Sigmoid colon (tissue), 7 donors: ENCODE measurements around the gene PLXNB2. TPM values are rescaled to one million over a fixed set of nuclear protein-coding genes. Genes with fewer than 3 reads are reported as not detected.

Experiments used
- DNase-seq: peaks from one replicate; pipeline ENCODE4 v3.0.0-alpha.2; 2019
- H3K27ac ChIP-seq, 4 donors: fragments of 200-600 bp; sonication (generic); one replicate each; pipeline ENCODE4 v1.5.1; 2016 to 2019; ENCODE audit warnings: mild to moderate bottlenecking in 1 of 4
- H3K27me3 ChIP-seq, 3 donors: fragments of 200-600 bp; sonication (generic); one replicate each; pipeline ENCODE4 v1.5.1; 2019; ENCODE audit warnings: mild to moderate bottlenecking in 1 of 3
- H3K36me3 ChIP-seq, 4 donors: fragments of 200-600 bp; sonication (generic); one replicate each; pipeline ENCODE4 v1.5.1; 2016 to 2019
- H3K4me1 ChIP-seq, 4 donors: fragments of 200-600 bp; sonication (generic); one replicate each; pipeline ENCODE4 v1.5.1; 2017 to 2019
- H3K4me3 ChIP-seq, 4 donors: fragments of 200-600 bp; sonication (generic); one replicate each; pipeline ENCODE4 v1.5.1; 2017 to 2019; ENCODE audit warnings: mild to moderate bottlenecking in 2 of 4, moderate library complexity in 1 of 4
- H3K9me3 ChIP-seq, 4 donors: fragments of 200-600 bp in 3 of 4; sonication (generic) in 3 of 4; one replicate each; pipeline versions ENCODE4 v1.5.1 to v1.6.1; 2013 to 2019
- CTCF ChIP-seq, 4 experiments: fragments of 450-650 bp in 3 of 4; fragments of 200-600 bp in 1 of 4; IDR thresholded peaks; one replicate each; pipeline ENCODE4 v1.5.1; 2016 to 2019; ENCODE audit warnings: antibody characterized with exemption in 4 of 4, mild to moderate bottlenecking in 3 of 4, moderate library complexity in 2 of 4
- EP300 ChIP-seq, 4 donors: sonication (generic); formaldehyde crosslinking; IDR thresholded peaks; one replicate each; pipeline ENCODE4 v1.6.1; 2017; ENCODE audit warnings: antibody characterized with exemption in 4 of 4
- POLR2A ChIP-seq, 2 donors: fragments of 450-650 bp; IDR thresholded peaks; one replicate each; pipeline ENCODE4 v1.6.1; 2016; ENCODE audit warnings: antibody characterized with exemption in 2 of 2, mild to moderate bottlenecking in 2 of 2, moderate library complexity in 2 of 2
- POLR2AphosphoS5 ChIP-seq, 4 donors: sonication (generic); formaldehyde crosslinking; IDR thresholded peaks; one replicate each; pipeline ENCODE4 v1.6.1; 2017; ENCODE audit warnings: antibody characterized with exemption in 4 of 4
- WGBS, 2 donors: extraction: QIAGEN DNeasy Blood & Tissue Kit; methylation state at CpG; one replicate each; pipeline ENCODE4 v1.1.7; 2013; 5-methylcytosine and 5-hydroxymethylcytosine counted together
- intact Hi-C: fragments of 100-400 bp; cut with DNase I; formaldehyde crosslinking; loops from one replicate; pipeline ENCODE4 v1.15.1; 2023
- polyA plus RNA-seq, 3 donors: library from polyadenylated mRNA; stranded (reverse); fragments of 200-250 nt; gene quantifications; one replicate each; pipeline ENCODE4 v1.2.3, GENCODE V29; 2013
- total RNA-seq, 4 donors: library from RNA; depleted of rRNA; stranded (reverse); fragments of >200 nt; gene quantifications; one replicate each; pipeline ENCODE4 v1.1.0, GENCODE V29; 2016
- donor health status: healthy with polysubstance abuse.
- donor health status: Bipolar disorder and iron deficiency.
- donor health status: healthy.

Gene PLXNB2
- total and polyA plus RNA-seq, 7 donors: 18.6 to 150 (median 67.5) TPM

- H3K36me3 ChIP-seq: peaks cover 0 to 5% (median 2%) of the 10 kb centered on the region in 4 donors
- DNase-seq: no peak
- H3K27me3 ChIP-seq: peaks cover 0 to 5% (median 0%) of the 10 kb centered on the region in 3 donors
- H3K4me1 ChIP-seq: peaks cover 0 to 42% (median 26%) of the 10 kb centered on the region in 4 donors
- WGBS, 2 donors: 2 to 10% methylated on average over 36 of the region's 36 CpGs
- H3K9me3 ChIP-seq: no peaks in the 10 kb centered on the region
- TF ChIP-seq POLR2A (IDR thresholded peaks at IDR 0.05): no peak
- H3K4me3 ChIP-seq: peak overlapping the region; percentile 47 to 82 (median 68)
- peak overlapping the region; percentile 75 to 82 (median 81) for H3K27ac ChIP-seq
- intact Hi-C loops: loop anchor here (1.0 kb wide), 1 partner anchor 91 kb away; no protein-coding TSS in a partner anchor
These were observed 55.9 kb downstream of the PLXNB2 start for GRCh38 chr22:50251477-50252081.

- TF ChIP-seq POLR2AphosphoS5 (IDR thresholded peaks at IDR 0.05): peak in 2 of 4 donors; percentile 58 to 68
- TF ChIP-seq POLR2A (IDR thresholded peaks at IDR 0.05): no peak
- Histone ChIP-seq H3K4me1 (peaks cover 0 to 48% (median 32%) of the 10 kb centered on the region in 4 donors), H3K9me3 (no peaks in the 10 kb centered on the region), H3K27ac (peak within 1 kb of the TSS; percentile 75 to 82 (median 81)), H3K4me3 (peak within 1 kb of the TSS; percentile 47 to 82 (median 68)), H3K27me3 (no peaks in the 10 kb centered on the region), H3K36me3 (peaks cover 0 to 12% (median 3%) of the 10 kb centered on the region in 4 donors)
- DNase-seq: peak; percentile 88
- 1% methylated on average over 81 of the region's 81 CpGs for WGBS, 2 donors
- intact Hi-C loops: loop anchor here (1.0 kb wide), 1 partner anchor 91 kb away; no protein-coding TSS in a partner anchor
These were observed 56.6 kb downstream of the PLXNB2 start, which contains the start of gene HDAC10 for GRCh38 chr22:50250555-50251476. Gene HDAC10 (minus strand): TSS chr22:50251265. CDS start chr22:50251032, 233 bp downstream.

- Histone ChIP-seq H3K36me3 (peaks cover 0 to 14% (median 3%) of the 10 kb centered on the region in 4 donors), H3K27me3 (no peaks in the 10 kb centered on the region), H3K4me1 (peaks cover 0 to 54% (median 38%) of the 10 kb centered on the region in 4 donors), H3K4me3 (peak overlapping the region in 3 of 4 donors; percentile 57 to 82 (median 79)), H3K9me3 (no peaks in the 10 kb centered on the region), H3K27ac (peak overlapping the region in 2 of 4 donors; percentile 80 to 82)
- WGBS, 2 donors: 46 to 74% methylated on average over 11 of the region's 11 CpGs
- no peak for DNase-seq
- intact Hi-C loops: no loop called here
- TF ChIP-seq POLR2AphosphoS5 (IDR thresholded peaks at IDR 0.05) (no peak), CTCF (IDR thresholded peaks at IDR 0.05) (no peak), POLR2A (IDR thresholded peaks at IDR 0.05) (no peak), EP300 (IDR thresholded peaks at IDR 0.05) (no peak)
These were observed 57.2 kb downstream of the PLXNB2 start for GRCh38 chr22:50250249-50250554.

GRCh38 chr22:50249341-50250248, 57.9 kb downstream of the PLXNB2 start:
- H3K36me3 ChIP-seq: peaks cover 0 to 14% (median 3%) of the 10 kb centered on the region in 4 donors

More at GRCh38 chr22:50249341-50250248, 57.9 kb downstream of the PLXNB2 start:
- Histone ChIP-seq H3K27ac (no peak overlapping the region), H3K9me3 (no peaks in the 10 kb centered on the region), H3K4me1 (peaks cover 0 to 54% (median 38%) of the 10 kb centered on the region in 4 donors), H3K4me3 (peak overlapping the region in 2 of 4 donors; percentile 79 to 82), H3K27me3 (no peaks in the 10 kb centered on the region)
- intact Hi-C loops: loop anchor here (5.0 kb wide), 1 partner anchor 278 kb away; the partner anchor contains the start of gene SCO2
- 86 to 92% methylated on average over 32 of the region's 32 CpGs for WGBS, 2 donors
- no peak for DNase-seq
- TF ChIP-seq POLR2A (IDR thresholded peaks at IDR 0.05): no peak
- TF ChIP-seq CTCF (IDR thresholded peaks at IDR 0.05): no peak
- TF ChIP-seq POLR2AphosphoS5 (IDR thresholded peaks at IDR 0.05): no peak
- no peak for TF ChIP-seq EP300 (IDR thresholded peaks at IDR 0.05)
